A549 treated with AZD9567 at 1 μM for 4 hours (cell line): ENCODE data around the gene MS4A8. TPM values are rescaled to one million over a fixed set of nuclear protein-coding genes. Genes with fewer than 3 reads are reported as not detected.

Experiments
- total RNA-seq: library from RNA; stranded (reverse); fragments of 200-300 nt; extraction: Qiagen RNA extraction; gene quantifications from 5 replicates; pipeline ENCODE4 v1.2.3, GENCODE V29; 2022; ENCODE audit not compliant: insufficient read depth

MS4A8 gene, protein sequence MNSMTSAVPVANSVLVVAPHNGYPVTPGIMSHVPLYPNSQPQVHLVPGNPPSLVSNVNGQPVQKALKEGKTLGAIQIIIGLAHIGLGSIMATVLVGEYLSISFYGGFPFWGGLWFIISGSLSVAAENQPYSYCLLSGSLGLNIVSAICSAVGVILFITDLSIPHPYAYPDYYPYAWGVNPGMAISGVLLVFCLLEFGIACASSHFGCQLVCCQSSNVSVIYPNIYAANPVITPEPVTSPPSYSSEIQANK
- not detected in 5 replicates for total RNA-seq

DNA sequence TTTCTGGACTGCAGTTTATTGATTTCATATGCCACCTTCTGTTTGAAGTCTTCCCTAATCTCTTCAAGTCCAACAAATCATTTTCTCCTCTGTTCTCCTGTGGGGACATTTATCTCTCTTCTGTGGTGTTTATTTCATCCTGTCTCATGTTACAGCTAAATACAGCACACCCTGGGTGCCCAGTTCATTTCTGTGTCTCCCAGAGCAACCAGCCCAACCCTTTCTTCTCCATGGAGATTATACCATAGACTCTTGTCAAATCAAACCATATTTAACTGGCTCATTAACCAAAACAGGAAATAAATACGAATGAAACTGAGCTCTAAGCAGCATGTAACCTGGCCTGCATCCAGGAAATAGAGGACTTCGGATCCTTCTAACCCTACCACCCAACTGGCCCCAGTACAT, at the start of gene MS4A8:
MS4A8 (plus strand) TSS at position 329 of the 408 bp plus-strand sequence. CDS start 1,249 bp downstream, outside the sequence.

DNA sequence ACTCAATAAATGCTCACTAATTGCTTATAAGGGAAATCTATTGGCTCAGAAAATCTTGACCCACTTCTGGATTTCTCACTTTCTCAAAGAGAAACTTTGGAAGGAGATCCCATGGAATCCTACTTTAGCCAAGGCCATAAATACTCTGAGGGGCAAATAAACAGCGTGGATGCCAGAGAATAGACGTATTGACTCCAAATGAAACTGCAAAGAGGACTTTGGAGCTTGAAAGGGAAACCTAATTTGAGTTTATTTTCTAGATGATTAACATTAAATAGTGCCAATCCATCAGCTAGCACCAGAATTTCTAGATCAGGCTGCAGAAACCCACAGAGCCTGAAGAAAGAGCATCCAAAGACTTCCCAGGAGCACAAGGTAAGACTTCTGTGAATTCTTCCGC, 25.0 kb downstream of the MS4A8 start, which contains the start of gene MS4A18:
MS4A18 (plus strand) TSS at position 301 of the 400 bp plus-strand sequence.

DNA sequence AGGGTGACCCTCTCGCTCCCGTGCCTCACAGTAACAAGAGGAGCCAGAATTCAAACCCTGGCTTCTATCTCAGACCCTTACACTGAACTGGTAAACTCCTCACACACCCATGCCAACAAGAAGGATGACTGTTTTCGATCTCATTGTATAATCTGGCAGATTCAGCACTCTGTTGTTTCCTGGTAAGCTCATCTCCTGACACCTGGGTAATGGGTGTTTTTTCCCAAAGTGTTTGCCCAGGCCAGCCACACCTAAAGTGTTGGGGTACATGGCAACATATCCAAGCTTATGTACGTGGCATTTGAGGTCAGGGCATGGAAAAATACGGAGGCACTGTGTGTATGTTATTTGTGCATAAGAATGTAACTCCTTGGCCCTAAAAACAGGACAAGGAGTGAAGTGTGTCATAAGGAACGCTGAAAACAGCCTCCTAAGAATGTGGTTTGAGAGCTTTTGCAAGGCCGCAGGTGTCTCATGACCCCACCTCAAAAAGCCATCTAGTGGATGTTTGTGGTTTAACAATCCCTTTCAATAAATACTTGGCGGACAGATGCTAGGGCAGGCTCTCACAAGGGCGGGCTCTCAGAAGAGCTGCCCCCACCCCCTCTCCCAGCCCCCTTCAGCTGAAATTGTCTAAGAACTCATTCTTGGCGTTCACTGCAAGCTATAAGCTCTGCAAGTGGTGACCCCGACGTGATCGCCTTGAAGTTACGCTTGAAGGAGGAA, 57.1 kb downstream of the MS4A8 start, which contains the start of gene MS4A15:
MS4A15 (plus strand) TSS at position 561 of the 726 bp plus-strand sequence. CDS start 6,867 bp downstream, outside the sequence.

Other genes starting within 250 kb of the MS4A8 start
- gene MS4A1, start 243.8 kb upstream of the MS4A8 start, total RNA-seq, result not detected in 5 replicates
- gene MS4A12, start 206.8 kb upstream of the MS4A8 start, total RNA-seq, result not detected in 5 replicates
- gene MS4A13, start 184.2 kb upstream of the MS4A8 start, total RNA-seq, result not detected in 5 replicates
- not detected in 5 replicates for gene MS4A18, start 25.1 kb downstream of the MS4A8 start, total RNA-seq
- gene MS4A15, start 57.3 kb downstream of the MS4A8 start, total RNA-seq, result 0.05 TPM in 1 of 5 replicates, not detected in the others
- gene MS4A10, start 85.7 kb downstream of the MS4A8 start, total RNA-seq, result not detected in 5 replicates
- gene CCDC86, start 142.5 kb downstream of the MS4A8 start, total RNA-seq, result 91.9 to 107 TPM (median 95.6 TPM) in 5 replicates
- gene PTGDR2, start 156.3 kb downstream of the MS4A8 start, total RNA-seq, result 0.05 to 0.08 TPM (median 0.07 TPM) in 4 of 5 replicates, not detected in the other
- gene ZP1, start 167.9 kb downstream of the MS4A8 start, total RNA-seq, result 0.05 to 0.60 TPM (median 0.23 TPM) in 4 of 5 replicates, not detected in the other
- 180 to 197 TPM (median 188 TPM) in 5 replicates for gene PRPF19, start 207.0 kb downstream of the MS4A8 start, total RNA-seq
- gene TMEM109, start 214.5 kb downstream of the MS4A8 start, total RNA-seq, result 111 to 124 TPM (median 116 TPM) in 5 replicates
- gene TMEM132A, start 224.8 kb downstream of the MS4A8 start, total RNA-seq, result 72.0 to 145 TPM (median 132 TPM) in 5 replicates